Lung (tissue), 12 donors: Measurements from ENCODE around the gene ADAMTS2. TPM values are rescaled to one million over a fixed set of nuclear protein-coding genes. Genes with fewer than 3 reads are reported as not detected.

Experiments
- ATAC-seq: fragments of 200-7000 bp; cut with Tn5 transposase; one replicate; pipeline ENCODE4 v1.9.1; 2020; ENCODE audit warnings: moderate number of reproducible peaks; ENCODE audit not compliant: insufficient read depth, low FRiP score
- DNase-seq, 3 donors: peaks; one replicate each; pipeline ENCODE4 v3.0.0-alpha.2; 2013 to 2017
- H3K27ac ChIP-seq, 2 donors: one replicate each; pipeline ENCODE4 v1.5.1; 2013; ENCODE audit warnings: mild to moderate bottlenecking in 2 of 2, moderate library complexity in 2 of 2, control low read depth in 1 of 2, inconsistent platforms in 1 of 2, low read depth in 1 of 2, low read length in 1 of 2
- H3K27me3 ChIP-seq, 3 donors: one replicate each; pipeline ENCODE4 v1.5.1; 2013; ENCODE audit warnings: low read length in 2 of 3; ENCODE audit not compliant: control insufficient read depth in 3 of 3, insufficient read depth in 3 of 3
- H3K36me3 ChIP-seq, 4 donors: one replicate each; pipeline ENCODE4 v1.5.1; 2013; ENCODE audit warnings: low read length in 4 of 4, mild to moderate bottlenecking in 1 of 4, moderate library complexity in 1 of 4; ENCODE audit not compliant: control insufficient read depth in 4 of 4, insufficient read depth in 4 of 4
- H3K4me1 ChIP-seq, 5 donors: one replicate each; pipeline ENCODE4 v1.5.1; 2013; ENCODE audit warnings: low read length in 5 of 5, mild to moderate bottlenecking in 2 of 5, moderate library complexity in 1 of 5; ENCODE audit not compliant: control insufficient read depth in 5 of 5, insufficient read depth in 5 of 5
- H3K4me3 ChIP-seq: one replicate; pipeline ENCODE4 v1.5.1; 2013; ENCODE audit warnings: mild to moderate bottlenecking, control low read depth, moderate library complexity
- H3K9ac ChIP-seq, 2 donors: one replicate each; pipeline ENCODE4 v1.5.1; 2013; ENCODE audit warnings: low read length in 2 of 2, control low read depth in 1 of 2; ENCODE audit not compliant: insufficient read depth in 1 of 2
- H3K9me3 ChIP-seq, 4 donors: one replicate each; pipeline ENCODE4 v1.5.1; 2013; ENCODE audit warnings: low read length in 3 of 4, mild to moderate bottlenecking in 1 of 4, moderate library complexity in 1 of 4; ENCODE audit not compliant: control insufficient read depth in 4 of 4, insufficient read depth in 3 of 4
- CTCF ChIP-seq: IDR thresholded peaks from 2 replicates; pipeline ENCODE4 v1.5.1; 2012; ENCODE audit warnings: mild to moderate bottlenecking; ENCODE audit errors: control extremely low read depth, extremely low read depth
- WGBS, 2 donors: extraction: QIAGEN DNeasy Blood & Tissue Kit; methylation state at CpG; one replicate each; pipeline ENCODE4 v1.1.7; 2013; 5-methylcytosine and 5-hydroxymethylcytosine counted together
- polyA plus RNA-seq, 2 donors: library from polyadenylated mRNA; stranded (reverse); fragments of 200-250 nt; gene quantifications; one replicate each; pipeline ENCODE4 v1.2.1, GENCODE V29; 2013
- total RNA-seq, 2 donors: library from RNA; depleted of rRNA in 1 of 2; stranded (reverse); fragments of >200 nt in 1 of 2; gene quantifications; one replicate each; pipeline ENCODE4 v1.2.1, GENCODE V29; 2014 to 2021
- donor health status: control.
- donor health status: control.
- donor health status: Bipolar disorder and iron deficiency.
- donor health status: healthy.
- donor health status: DM: yes; HTN: yes; CAD: no.

Gene ADAMTS2
- total and polyA plus RNA-seq, 4 donors, result 9.3 to 45.5 (median 28.7) TPM

- Histone ChIP-seq H3K36me3 (no peaks in the 10 kb centered on the region), H3K27ac (no peak overlapping the region), H3K9ac (no peak overlapping the region), H3K4me3 (no peak overlapping the region), H3K9me3 (peaks cover 0 to 16% (median 0%) of the 10 kb centered on the region in 4 donors), H3K27me3 (no peaks in the 10 kb centered on the region), H3K4me1 (peaks cover 0 to 7% (median 0%) of the 10 kb centered on the region in 5 donors)
- 88 to 91% methylated on average over 15 of the region's 15 CpGs for WGBS, 2 donors
- TF ChIP-seq CTCF, result no peak
- ATAC-seq (no peak), DNase-seq (no peak)
Observed at GRCh38 chr5:179165421-179166170, 179.7 kb downstream of the ADAMTS2 start.

- Histone ChIP-seq H3K9me3 (peaks cover 0 to 17% (median 0%) of the 10 kb centered on the region in 4 donors), H3K4me3 (no peak overlapping the region), H3K27ac (no peak overlapping the region), H3K36me3 (no peaks in the 10 kb centered on the region), H3K27me3 (no peaks in the 10 kb centered on the region), H3K9ac (no peak overlapping the region), H3K4me1 (peaks cover 0 to 7% (median 0%) of the 10 kb centered on the region in 5 donors)
- ATAC-seq (no peak), DNase-seq (no peak)
- no peak for TF ChIP-seq CTCF
- WGBS, 2 donors, result 86 to 88% methylated on average over 23 of the region's 23 CpGs
Observed at GRCh38 chr5:179164331-179165311, 180.6 kb downstream of the ADAMTS2 start.

GRCh38 chr5:179163236-179164155 lies 181.8 kb downstream of the ADAMTS2 start:
- TF ChIP-seq CTCF, result no peak
- no peak for DNase-seq
- no peaks in the 10 kb centered on the region for H3K36me3 ChIP-seq
- no peaks in the 10 kb centered on the region for H3K27me3 ChIP-seq
- ATAC-seq, result no peak
- H3K9ac ChIP-seq, result no peak overlapping the region
- H3K27ac ChIP-seq, result no peak overlapping the region
- H3K4me3 ChIP-seq, result no peak overlapping the region
- peaks cover 0 to 17% (median 0%) of the 10 kb centered on the region in 4 donors for H3K9me3 ChIP-seq
- peaks cover 0 to 7% (median 0%) of the 10 kb centered on the region in 5 donors for H3K4me1 ChIP-seq
- 87 to 90% methylated on average over 15 of the region's 15 CpGs for WGBS, 2 donors
